ENCODE results near the gene PPP1R37.

Gene PPP1R37

GRCh38 chr19:45178262-45179071, 85.5 kb downstream of the PPP1R37 start, which contains the start of gene BLOC1S3:
TSS of gene BLOC1S3 (plus strand) at chr19:45178784. CDS start at chr19:45179297, 513 bp downstream.
- Histone ChIP-seq H3K4me3 (ENCODE audit: low read depth, low read length) (peak within 1 kb of the TSS; percentile 90), H3K9ac (ENCODE audit: low read length) (peak within 1 kb of the TSS; percentile 82), H3K79me2 (ENCODE audit: control insufficient read depth, insufficient read depth, low read length, poor library complexity) (peaks cover 12% of the 10 kb centered on the region), H2AK5ac (ENCODE audit: low read length) (peak within 1 kb of the TSS; percentile 66), H3K9me3 (ENCODE audit: insufficient read depth, low read depth, low read length) (no peaks in the 10 kb centered on the region), H3K23ac (ENCODE audit: low read length) (no peak within 1 kb of the TSS), H3K79me1 (ENCODE audit: low read length) (peaks cover 14% of the 10 kb centered on the region), H2BK12ac (ENCODE audit: low read length) (peak within 1 kb of the TSS; percentile 20), H3K27me3 (ENCODE audit: insufficient read depth, low read length) (no peaks in the 10 kb centered on the region), H4K8ac (ENCODE audit: low read depth, low read length) (peak within 1 kb of the TSS; percentile 89), H3K18ac (ENCODE audit: low read length) (peak within 1 kb of the TSS; percentile 86), H3K4ac (ENCODE audit: low read depth, low read length) (peak within 1 kb of the TSS; percentile 76), H2BK5ac (ENCODE audit: low read depth, low read length, poor library complexity) (peak within 1 kb of the TSS; percentile 79), H3K27ac (ENCODE audit: low read depth, low read length) (peak within 1 kb of the TSS; percentile 59), H2BK120ac (ENCODE audit: insufficient read depth, low read length, poor library complexity) (peak within 1 kb of the TSS; percentile 77), H3K4me2 (ENCODE audit: low read length) (peak within 1 kb of the TSS; percentile 78), H4K12ac (ENCODE audit: low read depth, low read length) (peak within 1 kb of the TSS; percentile 74), H4K91ac (ENCODE audit: low read depth, low read length) (peak within 1 kb of the TSS; percentile 76), H2AFZ (ENCODE audit: insufficient read depth, low read length, poor library complexity) (peak within 1 kb of the TSS; percentile 95), H3K4me1 (ENCODE audit: control insufficient read depth in 1 of 2, insufficient read depth in 2 of 2, low read length in 2 of 2) (peaks cover 6 to 7% of the 10 kb centered on the region in 2 experiments), H3K36me3 (ENCODE audit: control insufficient read depth in 1 of 2, insufficient read depth in 2 of 2, low read length in 2 of 2) (no peaks in the 10 kb centered on the region), H3K14ac (ENCODE audit: low read length) (peak within 1 kb of the TSS; percentile 81)
- WGBS (ENCODE audit: extremely low coverage, insufficient coverage, insufficient read length) = no CpG with 5 or more reads among the region's 51 CpGs
- peak; percentile 100 for DNase-seq

- H2AK5ac ChIP-seq (ENCODE audit: low read length) = peak overlapping the region; percentile 66
- H2BK120ac ChIP-seq (ENCODE audit: insufficient read depth, low read length, poor library complexity) = peak overlapping the region; percentile 77
- H2BK5ac ChIP-seq (ENCODE audit: low read depth, low read length, poor library complexity) = peak overlapping the region; percentile 79
Observed at GRCh38 chr19:45179072-45179891, 86.3 kb downstream of the PPP1R37 start.

GRCh38 chr19:45179892-45180370, 87.0 kb downstream of the PPP1R37 start:
- H2AFZ ChIP-seq (ENCODE audit: insufficient read depth, low read length, poor library complexity) = peak overlapping the region; percentile 62
- peak overlapping the region; percentile 76 for H3K4ac ChIP-seq (ENCODE audit: low read depth, low read length)
- peak overlapping the region; percentile 74 for H4K12ac ChIP-seq (ENCODE audit: low read depth, low read length)
- no peak overlapping the region for H3K9ac ChIP-seq (ENCODE audit: low read length)
- no peaks in the 10 kb centered on the region for H3K36me3 ChIP-seq (ENCODE audit: control insufficient read depth in 1 of 2, insufficient read depth in 2 of 2, low read length in 2 of 2)
- H3K79me1 ChIP-seq (ENCODE audit: low read length) = peaks cover 14% of the 10 kb centered on the region
- peak overlapping the region; percentile 66 for H2AK5ac ChIP-seq (ENCODE audit: low read length)
- H3K18ac ChIP-seq (ENCODE audit: low read length) = peak overlapping the region; percentile 86
- no peaks in the 10 kb centered on the region for H3K9me3 ChIP-seq (ENCODE audit: insufficient read depth, low read depth, low read length)
- WGBS (ENCODE audit: extremely low coverage, insufficient coverage, insufficient read length) = no CpG with 5 or more reads among the region's 9 CpGs
- peak overlapping the region; percentile 89 for H4K8ac ChIP-seq (ENCODE audit: low read depth, low read length)
- no peaks in the 10 kb centered on the region for H3K27me3 ChIP-seq (ENCODE audit: insufficient read depth, low read length)
- H3K4me1 ChIP-seq (ENCODE audit: control insufficient read depth in 1 of 2, insufficient read depth in 2 of 2, low read length in 2 of 2) = peaks cover 6 to 7% of the 10 kb centered on the region in 2 experiments
- H2BK5ac ChIP-seq (ENCODE audit: low read depth, low read length, poor library complexity) = peak overlapping the region; percentile 46
- H3K79me2 ChIP-seq (ENCODE audit: control insufficient read depth, insufficient read depth, low read length, poor library complexity) = peaks cover 12% of the 10 kb centered on the region
- peak overlapping the region; percentile 72 for H3K4me2 ChIP-seq (ENCODE audit: low read length)
- peak overlapping the region; percentile 20 for H2BK12ac ChIP-seq (ENCODE audit: low read length)
- no peak overlapping the region for H3K23ac ChIP-seq (ENCODE audit: low read length)
- H3K4me3 ChIP-seq (ENCODE audit: low read depth, low read length) = peak overlapping the region; percentile 86
- H3K27ac ChIP-seq (ENCODE audit: low read depth, low read length) = no peak overlapping the region
- peak overlapping the region; percentile 76 for H4K91ac ChIP-seq (ENCODE audit: low read depth, low read length)
- H2BK120ac ChIP-seq (ENCODE audit: insufficient read depth, low read length, poor library complexity) = peak overlapping the region; percentile 77
- no peak for DNase-seq
- peak overlapping the region; percentile 81 for H3K14ac ChIP-seq (ENCODE audit: low read length)

More at GRCh38 chr19:45179072-45179891, 86.3 kb downstream of the PPP1R37 start:
- peak overlapping the region; percentile 89 for H4K8ac ChIP-seq (ENCODE audit: low read depth, low read length)
- no peaks in the 10 kb centered on the region for H3K27me3 ChIP-seq (ENCODE audit: insufficient read depth, low read length)
- peak overlapping the region; percentile 76 for H3K4ac ChIP-seq (ENCODE audit: low read depth, low read length)
- H3K4me2 ChIP-seq (ENCODE audit: low read length) = peak overlapping the region; percentile 72
- peak overlapping the region; percentile 20 for H2BK12ac ChIP-seq (ENCODE audit: low read length)
- H3K79me1 ChIP-seq (ENCODE audit: low read length) = peaks cover 14% of the 10 kb centered on the region
- WGBS (ENCODE audit: extremely low coverage, insufficient coverage, insufficient read length) = no CpG with 5 or more reads among the region's 97 CpGs
- no peak overlapping the region for H3K23ac ChIP-seq (ENCODE audit: low read length)
- peak; percentile 21 to 49 for DNase-seq
- H3K36me3 ChIP-seq (ENCODE audit: control insufficient read depth in 1 of 2, insufficient read depth in 2 of 2, low read length in 2 of 2) = no peaks in the 10 kb centered on the region
- peak overlapping the region; percentile 67 for H3K9ac ChIP-seq (ENCODE audit: low read length)
- peak overlapping the region; percentile 55 for H3K27ac ChIP-seq (ENCODE audit: low read depth, low read length)
- peak overlapping the region; percentile 76 for H4K91ac ChIP-seq (ENCODE audit: low read depth, low read length)
- peak overlapping the region; percentile 62 for H2AFZ ChIP-seq (ENCODE audit: insufficient read depth, low read length, poor library complexity)
- peaks cover 6 to 7% of the 10 kb centered on the region in 2 experiments for H3K4me1 ChIP-seq (ENCODE audit: control insufficient read depth in 1 of 2, insufficient read depth in 2 of 2, low read length in 2 of 2)
- H3K18ac ChIP-seq (ENCODE audit: low read length) = peak overlapping the region; percentile 86
- H4K12ac ChIP-seq (ENCODE audit: low read depth, low read length) = peak overlapping the region; percentile 74
- peaks cover 12% of the 10 kb centered on the region for H3K79me2 ChIP-seq (ENCODE audit: control insufficient read depth, insufficient read depth, low read length, poor library complexity)
- peak overlapping the region; percentile 86 for H3K4me3 ChIP-seq (ENCODE audit: low read depth, low read length)
- H3K14ac ChIP-seq (ENCODE audit: low read length) = peak overlapping the region; percentile 81
- H3K9me3 ChIP-seq (ENCODE audit: insufficient read depth, low read depth, low read length) = no peaks in the 10 kb centered on the region

- H3K4ac ChIP-seq (ENCODE audit: low read depth, low read length) = no peak overlapping the region
- H3K14ac ChIP-seq (ENCODE audit: low read length) = no peak overlapping the region
- DNase-seq = no peak
- peak overlapping the region; percentile 7 for H3K18ac ChIP-seq (ENCODE audit: low read length)
- no peak overlapping the region for H3K27ac ChIP-seq (ENCODE audit: low read depth, low read length)
- H3K9me3 ChIP-seq (ENCODE audit: insufficient read depth, low read depth, low read length) = peaks cover 2% of the 10 kb centered on the region
- no peak overlapping the region for H2BK5ac ChIP-seq (ENCODE audit: low read depth, low read length, poor library complexity)
- peaks cover 12% of the 10 kb centered on the region for H3K79me2 ChIP-seq (ENCODE audit: control insufficient read depth, insufficient read depth, low read length, poor library complexity)
- H3K79me1 ChIP-seq (ENCODE audit: low read length) = peaks cover 14% of the 10 kb centered on the region
- H4K12ac ChIP-seq (ENCODE audit: low read depth, low read length) = no peak overlapping the region
- no peak overlapping the region for H4K8ac ChIP-seq (ENCODE audit: low read depth, low read length)
- no peak overlapping the region for H2BK120ac ChIP-seq (ENCODE audit: insufficient read depth, low read length, poor library complexity)
- H3K36me3 ChIP-seq (ENCODE audit: control insufficient read depth in 1 of 2, insufficient read depth in 2 of 2, low read length in 2 of 2) = no peaks in the 10 kb centered on the region
- no peak overlapping the region for H3K4me2 ChIP-seq (ENCODE audit: low read length)
- no peak overlapping the region for H4K91ac ChIP-seq (ENCODE audit: low read depth, low read length)
- peaks cover 6 to 7% of the 10 kb centered on the region in 2 experiments for H3K4me1 ChIP-seq (ENCODE audit: control insufficient read depth in 1 of 2, insufficient read depth in 2 of 2, low read length in 2 of 2)
- WGBS (ENCODE audit: extremely low coverage, insufficient coverage, insufficient read length) = no CpG with 5 or more reads among the region's 7 CpGs
- H2AFZ ChIP-seq (ENCODE audit: insufficient read depth, low read length, poor library complexity) = no peak overlapping the region
- no peaks in the 10 kb centered on the region for H3K27me3 ChIP-seq (ENCODE audit: insufficient read depth, low read length)
- H2AK5ac ChIP-seq (ENCODE audit: low read length) = no peak overlapping the region
- no peak overlapping the region for H3K4me3 ChIP-seq (ENCODE audit: low read depth, low read length)
- no peak overlapping the region for H3K23ac ChIP-seq (ENCODE audit: low read length)
- no peak overlapping the region for H2BK12ac ChIP-seq (ENCODE audit: low read length)
- H3K9ac ChIP-seq (ENCODE audit: low read length) = no peak overlapping the region
Observed at GRCh38 chr19:45180936-45181335, 88.0 kb downstream of the PPP1R37 start.

Measured in trophoblast cell (in vitro differentiated cells and primary cell).